Measurements from ENCODE around the gene MKRN3. TPM values are rescaled to one million over a fixed set of nuclear protein-coding genes. Genes with fewer than 3 reads are reported as not detected.

Gene MKRN3
- 1 to 10 TPM in 1 of 4 donors, not detected in 3; 1.4 TPM for total RNA-seq

GRCh38 chr15:23565395-23566070 is at the start of gene MKRN3:
TSS of gene MKRN3 (plus strand) at chr15:23565674. CDS start at chr15:23565783, 109 bp downstream.
- DNase-seq (ENCODE audit: low spot score) = no peak
- no peak for ATAC-seq (ENCODE audit: low FRiP score)
- TF ChIP-seq CTCF (IDR thresholded peaks at IDR 0.05) = no peak

DNA sequence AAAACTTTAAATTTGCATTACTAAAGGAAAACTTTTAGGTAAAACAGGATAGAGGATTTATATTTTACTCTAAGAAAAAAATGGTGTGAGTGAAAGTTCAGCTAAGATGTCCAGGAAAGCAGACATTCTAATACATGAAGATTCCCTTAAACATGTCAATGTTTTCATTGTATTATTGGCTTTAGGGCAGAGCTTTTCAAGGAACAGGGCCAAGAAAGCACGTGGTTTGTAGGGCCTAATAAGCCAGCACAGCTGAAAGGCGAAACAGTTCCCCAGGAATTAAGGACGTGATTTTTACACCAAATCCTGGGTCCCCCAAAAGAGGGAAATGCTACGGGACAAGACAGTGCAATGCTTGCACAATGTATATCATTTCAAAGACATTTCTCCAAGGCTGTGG is 48.6 kb upstream of the MKRN3 start:
- DNase-seq (ENCODE audit: low spot score) (no peak), ATAC-seq (ENCODE audit: low FRiP score) (no peak)
- no peak for TF ChIP-seq CTCF (IDR thresholded peaks at IDR 0.05)

- TF ChIP-seq CTCF (IDR thresholded peaks at IDR 0.05) = no peak
- ATAC-seq (ENCODE audit: low FRiP score) (no peak), DNase-seq (ENCODE audit: low spot score) (no peak)
Measured at GRCh38 chr15:23518104-23518503, 47.4 kb upstream of the MKRN3 start.

DNA sequence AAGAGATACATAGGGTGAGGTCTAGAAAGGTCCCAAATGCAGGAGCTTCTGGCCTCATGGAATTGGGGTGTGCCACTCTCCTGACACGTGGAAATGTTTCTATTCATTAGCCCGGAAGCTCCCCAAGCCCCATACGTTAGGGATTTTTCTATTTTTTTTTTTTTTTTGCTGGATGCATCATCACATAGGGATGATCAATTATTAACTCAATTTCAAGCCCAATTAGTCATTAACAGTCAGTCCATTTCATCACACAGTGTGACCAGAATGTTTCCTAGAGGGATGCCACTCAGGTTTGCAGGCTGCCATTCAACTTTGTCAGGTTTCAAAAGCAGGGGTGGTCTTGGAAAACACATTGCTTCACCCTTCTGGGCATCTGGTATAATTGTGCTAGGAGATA is 40.7 kb upstream of the MKRN3 start:
- TF ChIP-seq CTCF (IDR thresholded peaks at IDR 0.05) = no peak
- ATAC-seq (ENCODE audit: low FRiP score) = no peak
- DNase-seq (ENCODE audit: low spot score) = no peak

DNA sequence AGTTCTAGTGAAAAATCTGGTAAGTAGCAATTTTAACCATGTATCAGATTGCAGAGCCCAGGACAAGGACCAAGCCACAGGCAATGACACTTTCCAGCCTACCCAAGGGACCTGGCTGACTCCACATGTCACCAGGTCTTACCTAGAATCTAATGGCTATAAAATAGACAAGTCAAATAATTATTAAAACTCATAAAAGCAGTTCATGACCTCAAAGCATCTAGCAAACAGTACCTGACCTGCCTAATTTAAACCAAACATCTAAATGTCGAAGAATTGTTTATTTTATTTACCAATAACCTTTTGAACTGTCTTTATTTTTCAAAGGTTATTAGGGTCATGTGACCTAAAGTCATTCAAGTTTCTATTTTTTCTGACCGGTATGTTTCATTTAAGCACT is 35.6 kb upstream of the MKRN3 start:
- DNase-seq (ENCODE audit: low spot score) = no peak
- ATAC-seq (ENCODE audit: low FRiP score) = no peak
- no peak for TF ChIP-seq CTCF (IDR thresholded peaks at IDR 0.05)

DNA sequence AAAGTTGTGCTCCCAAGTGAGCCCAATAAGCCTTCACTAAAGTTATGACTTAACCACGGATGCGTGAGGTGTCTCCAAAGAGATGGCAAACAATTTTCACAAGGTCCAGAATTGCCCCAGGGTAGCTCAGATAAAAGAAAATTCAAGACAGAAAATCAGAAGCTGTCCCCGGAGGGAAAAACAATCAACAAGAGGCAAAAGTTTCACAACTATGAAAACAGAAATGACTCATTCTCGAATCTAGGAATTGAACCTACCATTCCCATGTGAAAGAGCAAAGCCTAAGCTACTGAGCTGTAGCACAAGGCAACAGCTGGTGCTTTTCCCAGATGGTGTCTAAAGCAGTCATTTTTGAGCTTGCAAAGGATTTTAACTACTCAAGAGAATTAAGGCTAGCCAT is 33.5 kb upstream of the MKRN3 start:
- no peak for TF ChIP-seq CTCF (IDR thresholded peaks at IDR 0.05)
- ATAC-seq (ENCODE audit: low FRiP score) (no peak), DNase-seq (ENCODE audit: low spot score) (no peak)

DNA sequence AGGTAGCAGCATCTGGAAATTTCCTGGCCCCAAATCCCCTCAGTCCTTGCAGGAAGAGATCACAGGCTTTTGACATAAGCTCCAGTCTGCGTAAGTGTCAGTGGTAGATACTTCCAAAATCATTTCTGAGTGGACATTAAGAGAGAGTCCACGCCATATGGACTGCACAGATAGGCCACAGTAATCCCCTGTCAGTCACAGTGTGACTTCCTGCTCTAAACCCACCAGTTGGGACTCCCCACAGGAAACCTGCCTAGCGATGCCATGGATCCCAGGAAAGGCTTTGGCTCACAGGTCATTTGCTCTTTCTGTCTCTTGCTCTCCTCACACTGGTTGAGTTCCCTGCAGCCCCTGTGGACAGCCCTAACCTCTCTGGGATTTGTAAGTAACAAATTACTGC is 28.8 kb upstream of the MKRN3 start:
- TF ChIP-seq CTCF (IDR thresholded peaks at IDR 0.05) = no peak
- DNase-seq (ENCODE audit: low spot score) (no peak), ATAC-seq (ENCODE audit: low FRiP score) (no peak)
